ENCODE measurements around the gene HES2.
"Not testable (repeated sequence)": the region's sequence is repeated elsewhere in the genome, so short reads cannot be mapped to it uniquely, and the experiment has no call there.

Gene HES2

GRCh38 chr1:6435129-6435528 is 15.4 kb upstream of the HES2 start:
- DNase-seq: no peak

GRCh38 chr1:6434186-6434585 is 14.5 kb upstream of the HES2 start:
- no peak for DNase-seq

GRCh38 chr1:6431645-6432579 is 12.2 kb upstream of the HES2 start:
- DNase-seq: not testable (repeated sequence)

GRCh38 chr1:6429660-6430411 is 10.1 kb upstream of the HES2 start:
- not testable (repeated sequence) for DNase-seq

- not testable (repeated sequence) for DNase-seq
Measured at GRCh38 chr1:6428453-6428852, 8.7 kb upstream of the HES2 start.

GRCh38 chr1:6427441-6428390 is 8.0 kb upstream of the HES2 start:
- peak; percentile 19 for DNase-seq

- no peak for DNase-seq
Measured at GRCh38 chr1:6426972-6427350, 7.2 kb upstream of the HES2 start.

- no peak for DNase-seq
Measured at GRCh38 chr1:6426277-6426971, 6.7 kb upstream of the HES2 start.

- no peak for DNase-seq
Measured at GRCh38 chr1:6425658-6426057, 5.9 kb upstream of the HES2 start.

GRCh38 chr1:6424619-6425593 is 5.2 kb upstream of the HES2 start, which contains the start of gene ESPN:
Gene ESPN, plus strand, starts transcription at chr1:6424776. Its CDS starts 180 bp downstream, at chr1:6424956.
- no peak for DNase-seq

GRCh38 chr1:6424000-6424565 is 4.4 kb upstream of the HES2 start:
- no peak for DNase-seq

GRCh38 chr1:6423321-6423999 is 3.7 kb upstream of the HES2 start:
- DNase-seq: peak; percentile 90

- DNase-seq: no peak
Measured at GRCh38 chr1:6421266-6421665, 1.5 kb upstream of the HES2 start.

- DNase-seq: no peak
Measured at GRCh38 chr1:6420454-6421042, 829 bp upstream of the HES2 start.

- DNase-seq: no peak
Measured at GRCh38 chr1:6419397-6419803, 319 bp downstream of the HES2 start.

GRCh38 chr1:6418668-6419396 is 887 bp downstream of the HES2 start:
- no peak for DNase-seq

GRCh38 chr1:6417961-6418667 is 1.6 kb downstream of the HES2 start:
- no peak for DNase-seq

GRCh38 chr1:6416906-6417305 is 2.8 kb downstream of the HES2 start:
- DNase-seq: no peak

All from NCI-H510A treated with DMSO at 0.1 percent for 48 hours (cell line).